NCI-H226 (cell line): ENCODE measurements around the gene WASHC1.
"Not testable (repeated sequence)": the region's sequence is repeated elsewhere in the genome, so short reads cannot be mapped to it uniquely, and the experiment has no call there.

Source experiments
- DNase-seq: peaks from one replicate; pipeline ENCODE4 v3.0.0-alpha.2; 2015

WASHC1 gene

DNA sequence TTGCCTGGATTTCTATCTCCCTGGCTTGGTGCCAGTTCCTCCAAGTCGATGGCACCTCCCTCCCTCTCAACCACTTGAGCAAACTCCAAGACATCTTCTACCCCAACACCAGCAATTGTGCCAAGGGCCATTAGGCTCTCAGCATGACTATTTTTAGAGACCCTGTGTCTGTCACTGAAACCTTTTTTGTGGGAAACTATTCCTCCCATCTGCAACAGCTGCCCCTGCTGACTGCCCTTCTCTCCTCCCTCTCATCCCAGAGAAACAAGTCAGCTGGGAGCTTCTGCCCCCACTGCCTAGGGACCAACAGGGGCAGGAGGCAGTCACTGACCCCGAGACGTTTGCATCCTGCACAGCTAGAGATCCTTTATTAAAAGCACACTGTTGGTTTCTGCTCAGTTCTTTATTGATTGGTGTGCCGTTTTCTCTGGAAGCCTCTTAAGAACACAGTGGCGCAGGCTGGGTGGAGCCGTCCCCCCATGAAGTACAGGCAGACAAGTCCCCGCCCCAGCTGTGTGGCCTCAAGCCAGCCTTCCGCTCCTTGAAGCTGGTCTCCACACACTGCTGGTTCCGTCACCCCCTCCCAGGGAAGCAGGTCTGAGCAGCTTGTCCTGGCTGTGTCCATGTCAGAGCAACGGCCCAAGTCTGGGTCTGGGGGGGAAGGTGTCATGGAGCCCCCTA is 15.0 kb downstream of the WASHC1 start:
- DNase-seq, result not testable (repeated sequence)

DNA sequence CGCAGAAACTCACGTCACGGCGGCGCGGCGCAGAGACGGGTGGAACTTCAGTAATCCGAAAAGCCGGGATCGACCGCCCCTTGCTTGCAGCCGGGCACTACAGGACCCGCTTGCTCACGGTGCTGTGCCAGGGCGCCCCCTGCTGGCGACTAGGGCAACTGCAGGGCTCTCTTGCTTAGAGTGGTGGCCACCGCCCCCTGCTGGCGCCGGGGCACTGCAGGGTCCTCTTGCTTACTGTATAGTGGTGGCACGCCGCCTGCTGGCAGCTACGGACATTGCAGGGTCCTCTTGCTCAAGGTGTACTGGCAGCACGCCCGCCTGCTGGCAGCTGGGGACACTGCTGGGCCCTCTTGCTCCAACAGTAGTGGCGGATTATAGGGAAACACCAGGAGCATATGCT is 18.1 kb downstream of the WASHC1 start:
- DNase-seq, result not testable (repeated sequence)

DNA sequence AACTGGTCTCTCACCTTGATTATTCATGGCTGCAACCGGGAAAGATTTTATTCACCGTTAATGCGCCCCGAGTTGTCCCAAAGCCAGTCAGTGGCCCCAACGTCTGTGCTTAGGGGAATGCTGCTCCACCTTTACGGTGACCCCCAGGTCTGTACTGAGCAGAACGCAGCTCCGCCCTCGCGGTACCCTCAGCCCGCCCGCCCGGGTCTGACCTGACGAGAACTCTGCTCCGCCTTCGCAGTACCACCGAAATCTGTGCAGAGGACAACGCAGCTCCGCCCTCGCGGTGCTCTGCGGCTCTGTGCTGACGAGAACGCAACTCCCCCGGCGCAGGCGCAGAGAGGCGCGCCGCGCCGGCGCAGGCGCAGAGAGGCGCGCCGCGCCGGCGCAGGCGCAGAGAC is 18.6 kb downstream of the WASHC1 start:
- DNase-seq, result not testable (repeated sequence)

DNA sequence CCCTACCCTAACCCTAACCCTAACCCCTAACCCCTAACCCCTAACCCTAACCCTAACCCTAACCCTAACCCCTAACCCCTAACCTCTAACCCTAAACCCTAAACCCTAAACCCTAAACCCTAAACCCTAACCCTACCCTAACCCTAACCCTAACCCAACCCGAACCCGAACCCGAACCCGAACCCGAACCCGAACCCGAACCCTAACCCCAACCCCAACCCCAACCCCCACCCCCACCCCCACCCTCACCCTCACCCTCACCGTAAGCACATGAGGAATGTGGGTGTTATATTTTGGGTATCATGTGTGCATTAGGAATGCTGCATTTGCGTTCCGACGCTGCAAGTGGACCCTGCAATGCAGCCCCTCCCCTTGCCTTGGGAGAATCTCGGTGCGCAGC is 19.0 kb downstream of the WASHC1 start:
- peak; percentile 1 for DNase-seq
